GM19372 (cell line): ENCODE results near the gene FAT2.
"Not testable (repeated sequence)": the region's sequence is repeated elsewhere in the genome, so short reads cannot be mapped to it uniquely, and the experiment has no call there.

Experiments used
- ATAC-seq: cut with Tn5 transposase; IDR thresholded peaks from one replicate; pipeline ENCODE4 v1.9.1; 2021; ENCODE audit warnings: mild to moderate bottlenecking, low read depth, moderate library complexity; ENCODE audit not compliant: unreplicated experiment

Gene FAT2

GRCh38 chr5:151581812-151582583 lies 9.1 kb downstream of the FAT2 start:
- ATAC-seq, result no peak

GRCh38 chr5:151581347-151581746 lies 9.8 kb downstream of the FAT2 start:
- ATAC-seq, result no peak

GRCh38 chr5:151580858-151581257 lies 10.3 kb downstream of the FAT2 start:
- no peak for ATAC-seq

GRCh38 chr5:151580239-151580638 lies 10.9 kb downstream of the FAT2 start:
- no peak for ATAC-seq

- not testable (repeated sequence) for ATAC-seq
Observed at GRCh38 chr5:151579146-151579545, 12.0 kb downstream of the FAT2 start.

GRCh38 chr5:151578326-151579025 lies 12.7 kb downstream of the FAT2 start:
- ATAC-seq, result no peak

GRCh38 chr5:151577566-151577965 lies 13.6 kb downstream of the FAT2 start:
- ATAC-seq, result no peak

- no peak for ATAC-seq
Observed at GRCh38 chr5:151574444-151574996, 16.6 kb downstream of the FAT2 start.

GRCh38 chr5:151572657-151573368 lies 18.3 kb downstream of the FAT2 start:
- no peak for ATAC-seq

GRCh38 chr5:151571270-151572173 lies 19.6 kb downstream of the FAT2 start:
- ATAC-seq, result no peak

GRCh38 chr5:151570512-151571269 lies 20.4 kb downstream of the FAT2 start:
- ATAC-seq, result no peak

GRCh38 chr5:151570058-151570457 lies 21.1 kb downstream of the FAT2 start:
- no peak for ATAC-seq

- peak; percentile 61 for ATAC-seq
Observed at GRCh38 chr5:151569132-151570046, 21.7 kb downstream of the FAT2 start.

GRCh38 chr5:151568036-151568435 lies 23.1 kb downstream of the FAT2 start:
- ATAC-seq, result no peak

- ATAC-seq, result no peak
Observed at GRCh38 chr5:151565971-151566370, 25.2 kb downstream of the FAT2 start.

GRCh38 chr5:151562019-151562707 lies 29.0 kb downstream of the FAT2 start:
- ATAC-seq, result no peak

- ATAC-seq, result no peak
Observed at GRCh38 chr5:151557951-151558350, 33.2 kb downstream of the FAT2 start.

GRCh38 chr5:151557466-151557865 lies 33.7 kb downstream of the FAT2 start:
- ATAC-seq, result no peak
